Stimulated activated CD8-positive, alpha-beta memory T cell treated with anti-CD3 and anti-CD28 coated beads, Interleukin-7, amount 100 ng/mL, for 1 hour (primary cell): Measurements from ENCODE around the gene ANKMY1.

Source experiments
- DNase-seq, 2 donors: peaks; one replicate each; pipeline ENCODE4 v3.0.0-alpha.2; 2020; ENCODE audit warnings: low read depth in 2 of 2

The ANKMY1 gene

GRCh38 chr2:240477916-240478315 lies 79.9 kb downstream of the ANKMY1 start:
- no peak for DNase-seq

- DNase-seq: no peak
These were observed 84.6 kb downstream of the ANKMY1 start for GRCh38 chr2:240473211-240473610.

DNA sequence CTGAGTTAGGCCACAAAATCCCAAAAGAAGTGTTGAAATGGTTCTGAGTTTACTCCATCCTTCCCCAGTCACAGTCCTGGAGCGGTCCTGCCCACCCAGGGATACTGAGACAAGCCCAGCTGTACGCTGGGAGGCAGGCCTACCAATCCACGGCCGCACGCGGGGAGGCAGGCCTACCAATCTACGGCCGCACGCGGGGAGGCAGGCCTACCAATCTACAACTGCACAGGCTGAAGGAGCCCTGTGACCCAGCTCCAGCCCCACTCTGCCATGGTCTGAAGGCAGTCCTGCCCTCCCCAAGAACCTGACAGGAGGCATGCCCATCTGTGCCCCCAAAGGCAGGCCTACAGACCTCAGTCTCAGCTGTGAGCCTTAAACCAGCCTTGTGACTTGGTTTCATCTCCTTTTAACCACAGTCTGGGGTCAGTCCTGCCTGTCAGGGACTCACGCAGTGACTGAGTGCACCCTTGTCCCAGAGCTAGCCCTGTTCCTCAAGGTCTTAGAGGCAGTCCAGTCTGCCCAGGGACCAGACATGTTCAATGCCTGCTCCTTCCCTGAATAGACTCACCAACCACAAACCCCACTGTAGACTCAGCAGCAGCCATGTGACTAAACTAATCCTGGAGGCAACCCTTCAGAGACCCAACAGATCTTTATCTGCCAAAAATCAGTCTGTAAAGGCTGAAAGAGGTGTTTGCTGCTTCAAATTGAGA lies 85.6 kb downstream of the ANKMY1 start:
- no peak for DNase-seq

- no peak for DNase-seq
These were observed 88.0 kb downstream of the ANKMY1 start for GRCh38 chr2:240469740-240470139.

DNA sequence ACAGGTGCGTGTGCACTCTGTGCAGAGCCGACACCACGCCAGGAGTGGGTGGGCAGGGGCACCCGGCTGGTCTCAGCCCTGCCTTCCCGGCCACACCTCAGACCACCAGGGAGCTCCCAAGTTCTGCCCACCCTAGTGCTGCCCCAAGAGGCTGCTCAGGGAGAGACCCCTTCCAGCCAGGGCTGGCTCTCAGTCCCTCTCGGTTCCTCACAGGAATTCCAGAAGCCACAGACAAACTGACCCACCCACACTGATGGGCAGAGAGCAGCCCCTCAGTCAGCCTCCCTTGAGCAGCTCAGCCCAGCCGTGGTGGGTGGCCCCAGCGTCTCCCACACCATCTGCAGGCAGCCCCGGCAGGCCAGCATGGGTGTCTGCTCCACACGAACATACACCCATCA lies 88.5 kb downstream of the ANKMY1 start:
- no peak for DNase-seq

DNA sequence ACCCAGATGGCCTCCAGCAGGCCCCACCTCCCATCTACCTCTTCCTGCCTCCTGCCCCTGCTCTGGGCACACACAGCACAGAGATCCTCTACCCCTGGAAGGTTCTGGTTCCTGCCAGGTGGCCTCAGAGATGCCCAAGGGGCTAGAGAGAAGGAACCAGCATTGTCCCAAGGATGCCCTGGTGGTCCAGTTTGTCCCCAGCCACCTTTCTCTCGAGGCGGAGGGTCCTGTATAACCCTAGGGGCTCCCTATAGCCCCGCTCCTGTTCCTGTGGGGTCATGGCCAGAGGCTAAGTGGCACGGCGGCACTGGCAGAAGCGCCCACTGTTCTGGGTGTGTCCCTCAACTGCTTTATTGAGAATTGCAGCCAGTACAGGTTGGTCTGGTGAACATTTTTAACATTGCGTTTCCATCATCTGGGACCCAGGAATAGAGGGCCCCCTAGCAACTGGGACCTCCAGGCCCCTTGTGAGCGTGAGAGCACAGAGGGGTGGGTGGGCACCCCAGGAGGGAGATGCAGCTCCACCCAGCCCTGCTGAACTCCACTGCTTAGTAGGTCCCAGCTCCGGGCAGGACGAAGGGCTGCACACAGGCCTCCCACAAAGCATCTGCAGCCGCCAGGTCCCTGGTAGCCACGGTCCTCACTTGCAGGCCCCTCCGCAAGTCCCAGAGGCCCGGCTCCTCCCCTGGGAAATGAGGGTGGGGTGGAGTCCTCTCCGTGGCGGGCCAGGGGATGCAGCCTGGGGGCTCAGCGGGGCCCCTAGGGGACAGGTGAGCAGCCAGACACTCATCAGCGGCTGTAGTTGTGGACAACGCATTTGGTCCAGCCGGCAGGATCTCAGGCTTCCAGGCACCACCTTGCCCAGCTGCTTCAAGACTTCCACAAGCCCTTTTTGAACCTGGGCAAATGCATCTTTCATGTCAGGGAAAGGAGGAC lies 89.2 kb downstream of the ANKMY1 start:
- DNase-seq: no peak

DNA sequence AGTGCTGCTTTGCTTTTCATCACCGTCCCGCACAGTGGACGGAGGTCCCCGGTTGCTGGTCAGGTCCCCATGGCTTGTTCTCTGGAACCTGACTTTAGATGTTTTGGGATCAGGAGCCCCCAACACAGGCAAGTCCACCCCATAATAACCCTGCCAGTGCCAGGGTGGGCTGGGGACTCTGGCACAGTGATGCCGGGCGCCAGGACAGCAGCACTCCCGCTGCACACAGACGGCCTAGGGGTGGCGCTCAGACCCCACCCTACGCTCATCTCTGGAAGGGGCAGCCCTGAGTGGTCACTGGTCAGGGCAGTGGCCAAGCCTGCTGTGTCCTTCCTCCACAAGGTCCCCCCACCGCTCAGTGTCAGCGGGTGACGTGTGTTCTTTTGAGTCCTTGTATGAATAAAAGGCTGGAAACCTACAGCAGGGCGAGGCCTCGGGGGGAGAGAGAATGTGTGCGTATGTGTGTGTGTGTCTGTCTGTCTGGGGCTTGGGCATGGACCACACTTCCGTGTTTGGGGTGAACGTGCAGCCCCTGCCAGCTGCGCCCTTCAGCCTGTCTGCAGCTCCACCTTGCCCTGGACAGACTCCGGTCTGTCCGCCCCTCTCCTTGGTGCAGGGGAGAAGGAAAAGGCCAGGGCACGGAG lies 90.0 kb downstream of the ANKMY1 start:
- DNase-seq: no peak

- no peak for DNase-seq
These were observed 90.6 kb downstream of the ANKMY1 start for GRCh38 chr2:240467149-240467642.

- no peak for DNase-seq
These were observed 91.1 kb downstream of the ANKMY1 start for GRCh38 chr2:240466579-240467148.

DNA sequence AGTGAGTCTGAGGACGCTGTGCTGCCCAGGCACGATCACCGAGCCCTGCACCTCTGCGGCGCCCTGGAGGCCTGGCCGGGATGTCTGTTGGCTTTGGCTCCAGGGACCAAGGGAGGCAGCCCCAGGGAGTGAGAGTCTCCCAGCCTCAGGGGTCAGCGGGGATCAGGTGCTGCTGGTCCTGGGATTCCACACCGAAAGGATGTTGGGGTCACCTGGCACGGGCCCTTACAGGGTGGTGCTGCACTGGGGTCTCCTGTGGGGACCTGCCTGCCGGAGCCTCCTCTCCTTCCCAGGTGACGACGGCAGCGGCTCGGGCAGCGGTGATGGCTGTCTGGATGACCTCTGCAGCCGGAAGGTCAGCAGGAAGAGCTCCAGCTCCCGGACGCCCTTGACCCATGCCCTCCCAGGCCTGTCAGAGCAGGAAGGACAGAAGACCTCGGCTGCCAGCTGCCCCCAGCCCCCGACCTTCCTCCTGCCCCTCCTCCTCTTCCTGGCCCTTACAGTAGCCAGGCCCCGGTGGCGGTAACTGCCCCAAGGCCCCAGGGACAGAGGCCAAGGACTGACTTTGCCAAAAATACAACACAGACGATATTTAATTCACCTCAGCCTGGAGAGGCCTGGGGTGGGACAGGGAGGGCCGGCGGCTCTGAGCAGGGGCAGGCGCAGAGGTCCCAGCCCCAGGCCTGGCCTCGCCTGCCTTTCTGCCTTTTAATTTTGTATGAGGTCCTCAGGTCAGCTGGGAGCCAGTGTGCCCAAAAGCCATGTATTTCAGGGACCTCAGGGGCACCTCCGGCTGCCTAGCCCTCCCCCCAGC lies 91.8 kb downstream of the ANKMY1 start:
- no peak for DNase-seq

GRCh38 chr2:240465268-240465764 lies 92.5 kb downstream of the ANKMY1 start:
- no peak for DNase-seq

- no peak for DNase-seq
These were observed 93.1 kb downstream of the ANKMY1 start for GRCh38 chr2:240464514-240465241.

DNA sequence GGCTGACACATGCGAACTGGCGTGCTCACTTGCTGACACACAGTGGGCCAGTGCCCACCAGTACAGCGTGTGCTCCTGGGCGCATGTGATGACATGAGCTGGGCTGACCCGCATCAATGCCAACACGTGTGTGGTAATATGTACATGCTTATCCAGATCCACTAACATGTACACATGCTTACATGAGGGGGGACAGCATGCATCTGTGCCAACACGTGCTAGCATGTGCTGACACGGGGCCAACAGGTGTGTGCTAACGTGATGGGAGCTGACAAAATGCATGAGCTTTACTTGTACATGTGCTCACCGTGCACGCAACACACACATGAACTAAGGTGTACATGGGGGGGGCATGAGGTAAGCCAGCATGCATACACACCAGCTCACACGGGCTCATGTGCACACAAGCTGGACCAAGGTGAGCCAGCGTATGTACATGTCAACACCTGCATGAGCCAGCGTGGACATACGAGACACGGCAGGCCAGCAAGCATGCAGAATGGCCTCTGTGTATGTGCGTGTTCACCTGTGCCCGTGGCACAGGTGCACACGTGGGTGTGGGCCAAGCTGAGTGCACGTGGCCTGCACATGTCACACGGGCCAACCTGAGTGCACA lies 93.8 kb downstream of the ANKMY1 start:
- no peak for DNase-seq

GRCh38 chr2:240463274-240463865 lies 94.4 kb downstream of the ANKMY1 start:
- DNase-seq: no peak

DNA sequence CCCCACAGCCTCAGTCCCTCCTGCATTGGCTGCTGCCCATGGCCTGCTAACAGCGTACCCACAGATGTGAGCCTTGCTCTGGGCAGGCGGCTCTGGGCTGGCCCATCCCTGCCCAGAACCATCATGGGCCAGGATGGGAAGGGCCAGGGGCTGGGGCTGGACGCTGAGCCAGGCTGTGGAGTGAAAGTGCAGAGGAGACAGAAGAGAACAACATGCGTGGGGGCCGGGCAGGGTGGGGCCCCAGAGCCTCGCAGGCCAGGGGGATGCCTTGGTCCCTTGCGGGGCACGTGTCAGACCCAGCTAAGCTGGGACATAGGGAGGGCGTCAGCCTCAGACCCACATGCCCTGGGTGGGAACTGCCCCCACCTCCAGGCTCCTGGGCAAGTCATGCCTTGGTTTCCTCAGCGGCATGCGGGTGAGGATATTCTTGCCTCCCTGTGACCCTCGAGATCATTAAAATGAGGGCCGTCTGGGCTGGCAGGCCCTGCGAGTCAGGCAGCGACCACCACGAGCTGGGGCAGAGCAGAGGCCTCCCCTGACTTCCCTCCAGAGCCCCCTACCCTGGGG lies 95.0 kb downstream of the ANKMY1 start:
- no peak for DNase-seq

GRCh38 chr2:240462073-240462706 lies 95.6 kb downstream of the ANKMY1 start:
- DNase-seq: no peak

DNA sequence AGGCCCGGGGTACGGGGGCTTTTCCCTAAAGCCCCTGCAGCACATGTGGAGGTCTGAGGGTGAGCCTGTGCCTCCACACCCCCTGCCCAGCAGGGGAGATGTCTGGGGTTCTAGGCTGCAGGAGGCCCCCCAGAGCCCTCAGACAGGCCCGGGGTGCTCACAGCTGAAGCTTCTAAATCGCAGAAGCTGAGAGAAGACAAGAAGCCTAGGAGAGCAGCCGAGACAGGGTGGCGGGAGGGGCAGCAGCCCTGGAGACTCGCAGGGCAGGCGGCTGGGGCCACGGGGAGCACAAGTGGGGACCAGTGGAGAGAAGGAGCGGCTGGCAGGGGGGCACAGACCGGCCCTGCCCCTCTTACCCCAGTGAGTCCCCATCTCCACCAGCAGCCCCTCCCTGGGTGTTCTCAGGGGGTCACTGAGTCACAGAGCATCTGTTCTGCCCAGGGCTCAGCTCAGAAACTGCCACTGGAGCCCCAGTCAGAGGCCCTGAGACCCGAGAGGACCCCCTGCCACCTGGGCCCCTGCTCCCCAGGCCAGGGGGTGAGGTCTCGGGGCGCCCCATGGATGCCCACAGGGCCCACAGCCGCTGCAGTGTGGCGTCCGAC lies 96.2 kb downstream of the ANKMY1 start:
- DNase-seq: no peak

DNA sequence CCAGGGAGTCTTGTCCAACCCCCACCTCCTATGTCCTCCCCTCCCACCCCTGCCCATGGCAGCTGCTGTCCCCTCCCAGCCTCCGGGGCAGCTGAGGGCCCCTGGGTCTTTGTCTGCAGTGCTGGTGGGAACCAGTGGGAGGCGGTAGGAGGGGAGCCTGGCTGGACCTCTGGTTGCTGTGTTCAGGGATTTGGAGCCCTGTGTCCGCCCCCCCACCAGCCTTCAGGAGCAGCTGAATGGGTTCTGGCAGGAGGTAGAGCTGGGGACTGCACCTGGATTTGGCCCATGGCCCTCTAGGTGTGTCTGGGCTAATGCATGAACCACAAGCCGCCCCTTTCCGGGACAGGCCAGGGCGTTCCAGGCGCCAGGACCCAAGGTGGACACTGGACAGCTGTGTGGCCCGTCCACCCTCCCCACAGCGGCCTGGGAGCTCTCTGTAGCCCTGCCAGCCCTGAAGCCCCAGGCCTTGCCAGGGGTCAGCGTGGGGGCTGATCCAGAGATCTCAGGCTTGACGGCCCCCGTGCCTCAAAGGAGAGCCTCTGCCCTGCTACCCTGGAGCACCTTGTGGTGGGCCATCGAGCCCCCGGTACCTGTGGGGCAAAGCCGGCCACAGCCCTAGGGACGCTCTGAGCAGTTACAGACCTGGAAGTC lies 96.9 kb downstream of the ANKMY1 start:
- no peak for DNase-seq
